IMR-90 (cell line): ENCODE data around the gene KIF1A.

ENCODE experiments used
- CEBPB ChIP-seq: IDR thresholded peaks from 2 replicates; pipeline ENCODE4 v1.6.1; 2012; ENCODE audit warnings: low read depth, low read length, improper control_type of control experiment
- CHD1 ChIP-seq: IDR thresholded peaks from 2 replicates; pipeline ENCODE4 v1.6.1; 2012; ENCODE audit warnings: low read depth, low read length, improper control_type of control experiment
- FOS ChIP-seq: fragments of 150-350 bp; IDR thresholded peaks from 2 replicates; pipeline ENCODE4 v1.6.1; 2016; ENCODE audit warnings: low read depth, low read length
- MAFK ChIP-seq: IDR thresholded peaks from 2 replicates; pipeline ENCODE4 v1.6.1; 2012; ENCODE audit warnings: low read depth, low read length, improper control_type of control experiment
- MAZ ChIP-seq: IDR thresholded peaks from 2 replicates; pipeline ENCODE4 v1.6.1; 2012; ENCODE audit warnings: low read depth, mild to moderate bottlenecking, low read length, improper control_type of control experiment, moderate library complexity, borderline replicate concordance
- POLR2A ChIP-seq: IDR thresholded peaks from 2 replicates; pipeline ENCODE4 v1.6.1; 2012; ENCODE audit warnings: mild to moderate bottlenecking, low read depth, low read length
- RAD21 ChIP-seq: IDR thresholded peaks from 2 replicates; pipeline ENCODE4 v1.6.1; 2012; ENCODE audit warnings: low read length, improper control_type of control experiment
- RCOR1 ChIP-seq: IDR thresholded peaks from 2 replicates; pipeline ENCODE4 v1.6.1; 2012; ENCODE audit warnings: mild to moderate bottlenecking, low read length, improper control_type of control experiment; ENCODE audit not compliant: insufficient replicate concordance
- RFX5 ChIP-seq: IDR thresholded peaks from 2 replicates; pipeline ENCODE4 v1.8.0; 2012; ENCODE audit warnings: low read depth, mild to moderate bottlenecking, low read length, moderate library complexity
- SMC3 ChIP-seq: fragments of 150-350 bp; IDR thresholded peaks from 2 replicates; pipeline ENCODE4 v1.6.1; 2016; ENCODE audit warnings: low read depth, mild to moderate bottlenecking, antibody characterized with exemption, low read length, moderate library complexity
- TF ChIP-seq, protein P1 (sequence below): conservative IDR thresholded peaks from 2 replicates; pipeline ENCODE4 v1.5.1; 2012; ENCODE audit warnings: mild to moderate bottlenecking, low read depth, low read length, improper control_type of control experiment
- TF ChIP-seq, protein P2 (sequence below): fragments of 150-350 bp; IDR thresholded peaks from 2 replicates; pipeline ENCODE4 v1.6.1; 2016; ENCODE audit warnings: low read depth, mild to moderate bottlenecking, low read length, moderate library complexity, borderline replicate concordance
- TF ChIP-seq, protein P3 (sequence below): fragments of 150-350 bp; IDR thresholded peaks from 2 replicates; pipeline ENCODE4 v1.6.1; 2017; ENCODE audit warnings: mild to moderate bottlenecking, antibody characterized with exemption, low read length, low read depth

DNA sequence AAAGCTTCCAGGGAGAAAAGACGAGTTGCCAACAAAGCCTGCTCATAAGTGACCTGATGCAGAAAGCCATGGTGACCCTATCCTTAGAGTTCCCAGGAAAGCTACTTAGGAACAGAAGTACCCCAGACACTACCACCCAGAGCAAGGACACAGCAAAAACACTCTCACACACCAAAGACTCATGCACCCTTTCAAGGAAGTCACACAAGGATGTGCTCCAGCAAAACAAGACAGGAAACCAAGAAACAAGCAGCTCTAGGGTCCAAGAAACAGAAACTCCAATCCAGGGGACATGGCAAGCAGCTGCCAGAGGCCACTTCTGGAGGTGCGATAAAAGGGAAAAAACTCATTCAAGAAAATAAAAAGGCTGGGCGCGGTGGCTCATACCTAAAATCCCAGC lies 5.7 kb downstream of the KIF1A start:
- TF ChIP-seq, protein P1, sequence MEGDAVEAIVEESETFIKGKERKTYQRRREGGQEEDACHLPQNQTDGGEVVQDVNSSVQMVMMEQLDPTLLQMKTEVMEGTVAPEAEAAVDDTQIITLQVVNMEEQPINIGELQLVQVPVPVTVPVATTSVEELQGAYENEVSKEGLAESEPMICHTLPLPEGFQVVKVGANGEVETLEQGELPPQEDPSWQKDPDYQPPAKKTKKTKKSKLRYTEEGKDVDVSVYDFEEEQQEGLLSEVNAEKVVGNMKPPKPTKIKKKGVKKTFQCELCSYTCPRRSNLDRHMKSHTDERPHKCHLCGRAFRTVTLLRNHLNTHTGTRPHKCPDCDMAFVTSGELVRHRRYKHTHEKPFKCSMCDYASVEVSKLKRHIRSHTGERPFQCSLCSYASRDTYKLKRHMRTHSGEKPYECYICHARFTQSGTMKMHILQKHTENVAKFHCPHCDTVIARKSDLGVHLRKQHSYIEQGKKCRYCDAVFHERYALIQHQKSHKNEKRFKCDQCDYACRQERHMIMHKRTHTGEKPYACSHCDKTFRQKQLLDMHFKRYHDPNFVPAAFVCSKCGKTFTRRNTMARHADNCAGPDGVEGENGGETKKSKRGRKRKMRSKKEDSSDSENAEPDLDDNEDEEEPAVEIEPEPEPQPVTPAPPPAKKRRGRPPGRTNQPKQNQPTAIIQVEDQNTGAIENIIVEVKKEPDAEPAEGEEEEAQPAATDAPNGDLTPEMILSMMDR: no peak
- TF ChIP-seq, protein P2, sequence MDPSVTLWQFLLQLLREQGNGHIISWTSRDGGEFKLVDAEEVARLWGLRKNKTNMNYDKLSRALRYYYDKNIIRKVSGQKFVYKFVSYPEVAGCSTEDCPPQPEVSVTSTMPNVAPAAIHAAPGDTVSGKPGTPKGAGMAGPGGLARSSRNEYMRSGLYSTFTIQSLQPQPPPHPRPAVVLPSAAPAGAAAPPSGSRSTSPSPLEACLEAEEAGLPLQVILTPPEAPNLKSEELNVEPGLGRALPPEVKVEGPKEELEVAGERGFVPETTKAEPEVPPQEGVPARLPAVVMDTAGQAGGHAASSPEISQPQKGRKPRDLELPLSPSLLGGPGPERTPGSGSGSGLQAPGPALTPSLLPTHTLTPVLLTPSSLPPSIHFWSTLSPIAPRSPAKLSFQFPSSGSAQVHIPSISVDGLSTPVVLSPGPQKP: no peak
- TF ChIP-seq MAFK: no peak
- no peak for TF ChIP-seq POLR2A
- TF ChIP-seq, protein P3, sequence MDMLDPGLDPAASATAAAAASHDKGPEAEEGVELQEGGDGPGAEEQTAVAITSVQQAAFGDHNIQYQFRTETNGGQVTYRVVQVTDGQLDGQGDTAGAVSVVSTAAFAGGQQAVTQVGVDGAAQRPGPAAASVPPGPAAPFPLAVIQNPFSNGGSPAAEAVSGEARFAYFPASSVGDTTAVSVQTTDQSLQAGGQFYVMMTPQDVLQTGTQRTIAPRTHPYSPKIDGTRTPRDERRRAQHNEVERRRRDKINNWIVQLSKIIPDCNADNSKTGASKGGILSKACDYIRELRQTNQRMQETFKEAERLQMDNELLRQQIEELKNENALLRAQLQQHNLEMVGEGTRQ: no peak
- no peak for TF ChIP-seq CHD1
- TF ChIP-seq RFX5: no peak
- TF ChIP-seq FOS: no peak
- no peak for TF ChIP-seq SMC3
- TF ChIP-seq RAD21: no peak
- no peak for TF ChIP-seq MAZ
- no peak for TF ChIP-seq CEBPB
- TF ChIP-seq RCOR1: no peak
